ENCODE results near the gene PHLDB3. TPM values are rescaled to one million over a fixed set of nuclear protein-coding genes. Genes with fewer than 3 reads are reported as not detected.
"Not testable (repeated sequence)": the region's sequence is repeated elsewhere in the genome, so short reads cannot be mapped to it uniquely, and the experiment has no call there.

PHLDB3 gene
- total RNA-seq (10.7 TPM), polyA plus RNA-seq (12.4 TPM)

DNA sequence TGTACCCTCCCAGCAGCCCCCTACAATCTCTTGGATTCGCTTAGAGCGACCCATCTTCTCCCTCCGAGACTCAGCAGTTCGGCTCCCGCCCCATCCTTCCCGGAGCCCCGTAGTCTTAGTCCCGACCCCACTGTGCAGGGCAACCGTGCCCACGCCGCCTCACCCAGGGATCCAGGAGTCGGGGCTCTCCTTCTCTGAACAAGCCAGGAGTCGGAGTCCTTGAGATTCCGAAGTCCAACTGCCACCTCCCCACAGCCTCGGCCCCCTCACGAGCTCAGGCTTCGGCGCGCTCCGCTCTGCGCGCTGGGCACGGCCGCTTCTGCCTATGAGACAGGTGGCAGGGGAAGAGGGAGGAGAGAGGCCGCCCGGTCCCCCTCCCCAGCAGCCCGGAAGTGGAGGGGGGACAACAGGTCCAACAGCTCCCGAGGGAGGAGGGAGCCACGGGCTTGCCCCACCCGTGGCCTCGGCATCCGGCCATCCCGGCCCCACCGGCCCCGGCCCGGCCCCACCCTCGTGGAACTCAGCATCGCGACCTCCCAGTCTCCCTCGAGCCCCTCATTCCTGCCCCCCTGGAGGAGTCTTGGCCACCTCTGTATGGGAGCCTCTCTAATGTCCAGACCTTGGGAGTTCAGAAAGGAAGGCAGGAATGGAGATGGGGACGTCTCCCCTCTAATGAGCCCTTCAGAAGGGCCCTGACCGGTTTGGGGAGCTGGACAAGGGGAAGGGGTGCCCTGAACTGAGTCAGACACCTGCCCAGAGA is at the start of gene PHLDB3:
Gene PHLDB3 (minus strand): TSS at position 321 of the 760 bp plus-strand sequence. CDS start 628 bp downstream, outside the sequence.
- WGBS, result 3% methylated on average over 42 of the region's 42 CpGs
- Histone ChIP-seq H3K36me3 (ENCODE audit: insufficient read depth) (peaks cover 2% of the 10 kb centered on the region), H3K27ac (ENCODE audit: low read depth) (peak within 1 kb of the TSS; percentile 89), H3K4me3 (ENCODE audit: low read depth, low read length) (peak within 1 kb of the TSS; percentile 62), H3K4me1 (ENCODE audit: insufficient read depth) (no peaks in the 10 kb centered on the region)
- no peak for DNase-seq (ENCODE audit: extremely low spot score)

DNA sequence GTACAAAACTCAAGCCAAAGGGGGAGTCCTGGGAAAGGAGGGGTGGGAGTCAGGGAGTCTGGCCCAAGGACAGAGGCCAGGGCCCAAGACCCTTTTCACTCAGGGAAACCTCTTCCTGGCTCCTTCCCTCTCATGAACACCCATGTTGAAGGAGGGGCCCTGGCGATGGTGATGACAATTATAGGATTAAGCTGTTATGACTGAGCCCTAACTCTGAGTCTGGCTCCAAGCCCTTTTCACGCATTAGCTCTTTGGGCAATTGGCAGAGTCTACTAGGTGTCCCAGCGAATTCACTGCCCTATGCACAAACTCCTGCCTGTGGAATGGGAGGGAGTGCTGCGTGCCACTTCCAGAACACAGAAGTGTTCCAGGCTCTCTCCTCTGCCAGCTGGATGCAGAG is 49.1 kb upstream of the PHLDB3 start:
- no peaks in the 10 kb centered on the region for H3K4me1 ChIP-seq (ENCODE audit: insufficient read depth)
- H3K4me3 ChIP-seq (ENCODE audit: low read depth, low read length), result no peak overlapping the region
- DNase-seq (ENCODE audit: extremely low spot score), result no peak
- H3K27ac ChIP-seq (ENCODE audit: low read depth), result no peak overlapping the region
- WGBS, result 74% methylated on average over 4 of the region's 4 CpGs
- H3K36me3 ChIP-seq (ENCODE audit: insufficient read depth), result peaks cover 5% of the 10 kb centered on the region

DNA sequence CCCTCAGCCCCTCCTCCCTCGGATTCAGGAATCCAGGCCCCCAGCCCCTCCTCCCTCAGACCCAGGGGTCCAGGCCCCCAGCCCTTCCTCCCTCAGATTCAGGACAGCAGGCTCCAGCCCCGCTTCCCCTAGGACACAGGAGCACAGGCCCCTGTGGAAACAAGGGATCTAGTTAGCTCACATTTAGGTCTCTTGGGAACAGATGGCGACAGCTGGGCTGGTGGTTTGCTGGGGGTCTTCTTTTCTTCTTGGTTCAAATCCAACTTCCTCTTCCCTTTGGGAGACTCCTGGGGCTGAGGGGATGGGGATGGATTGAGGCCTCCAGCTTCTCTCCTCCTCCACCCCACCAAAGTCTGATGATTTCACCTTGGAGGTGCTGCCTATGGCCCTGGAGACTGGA is 48.1 kb upstream of the PHLDB3 start:
- H3K27ac ChIP-seq (ENCODE audit: low read depth), result no peak overlapping the region
- 70% methylated on average over 3 of the region's 3 CpGs for WGBS
- no peaks in the 10 kb centered on the region for H3K4me1 ChIP-seq (ENCODE audit: insufficient read depth)
- H3K36me3 ChIP-seq (ENCODE audit: insufficient read depth), result peaks cover 5% of the 10 kb centered on the region
- H3K4me3 ChIP-seq (ENCODE audit: low read depth, low read length), result no peak overlapping the region
- DNase-seq (ENCODE audit: extremely low spot score), result no peak

DNA sequence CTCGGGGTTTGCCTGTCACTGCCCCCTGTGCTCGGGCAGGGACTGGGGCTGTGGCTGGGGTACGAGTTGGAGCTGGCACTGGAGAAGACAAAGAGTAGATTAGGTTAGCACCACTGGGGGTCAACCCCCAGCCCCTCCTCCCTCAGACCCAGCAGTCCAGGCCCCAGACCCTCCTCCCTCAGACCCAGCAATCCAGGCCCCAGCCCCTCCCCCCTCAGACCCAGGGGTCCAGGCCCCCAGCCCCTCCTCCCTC is 47.6 kb upstream of the PHLDB3 start:
- no peak overlapping the region for H3K27ac ChIP-seq (ENCODE audit: low read depth)
- H3K36me3 ChIP-seq (ENCODE audit: insufficient read depth), result peaks cover 5% of the 10 kb centered on the region

DNA sequence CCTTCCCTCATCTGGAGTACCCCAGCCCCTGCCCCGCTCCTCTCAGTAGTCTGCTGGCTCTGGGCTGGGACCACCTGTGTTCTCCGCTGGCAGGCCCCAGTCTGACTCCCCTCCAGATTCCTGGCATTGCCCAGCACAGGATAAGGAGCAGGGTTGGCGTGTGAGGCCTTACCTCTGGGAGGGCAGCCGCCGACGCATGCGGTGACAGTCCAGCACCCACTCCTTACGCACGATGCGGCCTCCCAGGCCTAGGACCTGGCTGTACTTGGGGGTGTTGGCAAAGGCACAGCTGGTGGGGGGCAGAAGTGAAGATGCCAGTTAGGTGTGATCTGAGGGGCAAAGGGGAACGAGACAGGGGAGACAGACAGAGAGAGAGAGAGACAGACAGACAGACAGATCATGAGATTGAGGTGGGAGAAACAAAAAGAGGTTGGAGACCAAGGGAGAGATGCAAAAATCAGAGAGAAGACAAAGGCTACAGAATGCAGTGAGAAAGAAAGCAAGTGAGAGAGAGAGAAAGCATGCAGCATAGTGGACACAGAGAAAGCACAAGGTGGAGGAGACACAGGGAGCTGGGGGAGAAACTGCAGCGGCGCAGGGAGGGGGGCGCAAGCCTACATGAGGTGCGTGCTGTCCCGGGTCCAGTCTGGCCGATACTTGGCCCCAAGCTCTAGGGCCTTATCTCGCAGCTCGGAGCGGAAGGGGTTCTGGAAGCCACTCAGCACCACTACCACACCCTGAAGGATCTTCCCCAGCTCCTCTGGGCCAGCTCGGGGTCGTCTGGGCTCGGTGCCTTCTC is 47.1 kb upstream of the PHLDB3 start:
- WGBS, result 91% methylated on average over 23 of the region's 23 CpGs

More for the DNA sequence above, 47.6 kb upstream of the PHLDB3 start:
- no peaks in the 10 kb centered on the region for H3K4me1 ChIP-seq (ENCODE audit: insufficient read depth)
- H3K4me3 ChIP-seq (ENCODE audit: low read depth, low read length), result no peak overlapping the region
- WGBS, result 79% methylated on average over 3 of the region's 3 CpGs
- no peak for DNase-seq (ENCODE audit: extremely low spot score)

DNA sequence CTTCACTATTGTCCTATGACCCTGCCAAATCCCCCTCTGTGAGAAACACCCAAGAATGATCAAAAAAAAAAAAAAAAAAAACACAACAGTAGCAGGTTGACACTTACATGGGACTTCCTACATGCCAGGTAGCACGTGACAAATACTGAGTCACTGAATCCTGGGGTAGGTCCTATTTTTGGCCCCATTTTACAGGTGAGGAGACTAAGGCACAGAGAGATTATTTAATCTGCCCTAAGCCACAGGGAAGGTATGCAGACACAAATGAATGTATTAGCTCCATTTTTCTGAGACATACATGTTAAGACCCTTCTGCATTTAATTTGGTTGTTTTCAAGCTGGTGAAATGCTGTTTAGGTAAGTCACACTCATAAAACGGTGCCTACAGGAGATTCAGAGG is 44.2 kb upstream of the PHLDB3 start:
- WGBS, result 88% methylated on average over 2 of the region's 2 CpGs
- H3K4me3 ChIP-seq (ENCODE audit: low read depth, low read length), result no peak overlapping the region
- H3K4me1 ChIP-seq (ENCODE audit: insufficient read depth), result no peaks in the 10 kb centered on the region
- no peak for DNase-seq (ENCODE audit: extremely low spot score)
- no peak overlapping the region for H3K27ac ChIP-seq (ENCODE audit: low read depth)
- peaks cover 8% of the 10 kb centered on the region for H3K36me3 ChIP-seq (ENCODE audit: insufficient read depth)

More for the DNA sequence above, 47.1 kb upstream of the PHLDB3 start:
- H3K4me3 ChIP-seq (ENCODE audit: low read depth, low read length), result no peak overlapping the region
- no peak overlapping the region for H3K27ac ChIP-seq (ENCODE audit: low read depth)
- no peak for DNase-seq (ENCODE audit: extremely low spot score)
- peaks cover 5% of the 10 kb centered on the region for H3K36me3 ChIP-seq (ENCODE audit: insufficient read depth)
- no peaks in the 10 kb centered on the region for H3K4me1 ChIP-seq (ENCODE audit: insufficient read depth)

DNA sequence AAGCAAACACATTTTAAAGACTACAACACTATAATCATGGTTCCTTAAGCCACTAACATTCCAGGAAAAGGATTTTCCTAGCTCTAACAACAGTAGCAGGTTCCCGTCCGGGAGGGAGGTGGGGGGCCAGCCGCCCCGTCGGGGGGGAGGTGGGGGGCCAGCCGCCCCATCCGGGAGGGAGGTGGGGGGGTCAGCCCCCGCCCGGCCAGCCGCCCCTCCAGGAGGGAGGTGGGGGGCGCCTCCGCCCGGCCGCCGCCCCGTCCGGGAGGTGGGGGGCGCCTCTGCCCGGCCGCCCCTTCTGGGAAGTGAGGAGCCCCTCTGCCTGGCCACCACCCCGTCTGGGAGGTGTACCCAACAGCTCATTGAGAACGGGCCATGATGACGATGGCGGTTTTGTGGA is 43.4 kb upstream of the PHLDB3 start:
- peaks cover 11% of the 10 kb centered on the region for H3K36me3 ChIP-seq (ENCODE audit: insufficient read depth)
- not testable (repeated sequence) for H3K4me1 ChIP-seq (ENCODE audit: insufficient read depth); H3K27ac ChIP-seq (ENCODE audit: low read depth); H3K4me3 ChIP-seq (ENCODE audit: low read depth, low read length); DNase-seq (ENCODE audit: extremely low spot score)
- 87% methylated on average over 18 of the region's 24 CpGs for WGBS

DNA sequence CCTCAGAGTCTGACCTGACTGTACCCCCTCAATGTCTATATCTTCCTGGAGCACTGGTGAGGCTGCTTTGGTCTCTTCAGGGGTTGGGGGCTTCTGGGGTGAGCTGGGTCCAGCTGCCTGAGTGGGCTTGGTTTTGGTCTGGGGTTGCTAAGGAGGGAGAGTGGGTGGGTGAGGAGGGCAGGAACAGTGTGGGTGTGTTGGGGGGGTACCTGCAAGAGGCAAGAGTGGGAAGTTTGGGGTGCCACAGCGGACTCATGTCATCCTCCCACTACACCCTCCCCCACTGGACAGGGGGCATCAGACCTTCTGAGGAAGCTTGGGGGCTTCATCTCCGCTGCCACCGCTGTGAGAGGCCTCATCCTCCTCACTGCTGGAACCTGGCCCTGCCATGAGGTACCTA is 42.0 kb upstream of the PHLDB3 start:
- DNase-seq (ENCODE audit: extremely low spot score), result no peak
- H3K4me1 ChIP-seq (ENCODE audit: insufficient read depth), result no peaks in the 10 kb centered on the region
- peaks cover 11% of the 10 kb centered on the region for H3K36me3 ChIP-seq (ENCODE audit: insufficient read depth)
- no peak overlapping the region for H3K27ac ChIP-seq (ENCODE audit: low read depth)
- no peak overlapping the region for H3K4me3 ChIP-seq (ENCODE audit: low read depth, low read length)
- WGBS, result 98% methylated on average over 3 of the region's 3 CpGs

DNA sequence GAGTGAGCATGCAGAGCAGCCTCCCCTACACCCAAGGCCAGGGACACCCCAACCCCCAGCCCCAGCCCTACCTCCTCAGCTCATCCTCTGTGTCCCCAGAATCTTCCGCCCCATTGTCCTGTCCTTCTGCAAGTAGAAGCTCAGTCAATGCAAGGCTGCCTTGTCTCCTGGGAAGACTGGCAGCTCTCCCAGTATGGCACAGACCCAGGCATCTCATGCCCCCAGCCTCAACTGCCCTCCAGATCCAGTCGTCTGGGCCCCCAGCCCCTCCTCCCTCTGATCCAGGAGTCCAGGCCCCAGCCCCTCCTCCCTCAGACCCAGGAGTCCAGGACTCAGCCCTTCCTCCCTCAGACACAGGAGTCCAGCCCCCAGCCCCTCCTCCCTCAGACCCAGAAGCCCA is 41.4 kb upstream of the PHLDB3 start:
- no peaks in the 10 kb centered on the region for H3K4me1 ChIP-seq (ENCODE audit: insufficient read depth)
- H3K27ac ChIP-seq (ENCODE audit: low read depth), result no peak overlapping the region
- DNase-seq (ENCODE audit: extremely low spot score), result no peak
- peaks cover 11% of the 10 kb centered on the region for H3K36me3 ChIP-seq (ENCODE audit: insufficient read depth)
- 69% methylated on average over 2 of the region's 2 CpGs for WGBS
- no peak overlapping the region for H3K4me3 ChIP-seq (ENCODE audit: low read depth, low read length)

DNA sequence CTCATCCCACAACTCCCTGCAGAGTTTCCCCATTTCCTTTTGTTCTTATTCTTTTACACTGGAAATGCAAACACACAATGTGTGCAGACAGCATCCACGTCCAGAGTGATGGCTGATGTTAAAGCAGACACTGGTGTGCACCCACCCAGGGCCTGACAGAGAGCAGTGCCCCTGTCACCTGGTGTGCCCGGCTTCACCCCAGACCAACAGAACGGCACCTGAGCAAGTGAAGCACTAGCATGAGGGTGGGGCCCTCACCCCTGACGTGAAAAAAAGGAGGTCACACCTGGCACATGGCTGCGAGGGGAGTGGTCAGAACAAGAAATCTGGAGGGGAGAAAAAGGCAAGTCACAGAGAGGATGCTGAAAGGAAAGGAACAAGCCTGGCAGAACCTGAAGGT is 40.7 kb upstream of the PHLDB3 start:
- 93% methylated on average over 5 of the region's 5 CpGs for WGBS
- no peak for DNase-seq (ENCODE audit: extremely low spot score)
- Histone ChIP-seq H3K27ac (ENCODE audit: low read depth) (no peak overlapping the region), H3K4me3 (ENCODE audit: low read depth, low read length) (no peak overlapping the region), H3K36me3 (ENCODE audit: insufficient read depth) (peaks cover 6% of the 10 kb centered on the region), H3K4me1 (ENCODE audit: insufficient read depth) (no peaks in the 10 kb centered on the region)

DNA sequence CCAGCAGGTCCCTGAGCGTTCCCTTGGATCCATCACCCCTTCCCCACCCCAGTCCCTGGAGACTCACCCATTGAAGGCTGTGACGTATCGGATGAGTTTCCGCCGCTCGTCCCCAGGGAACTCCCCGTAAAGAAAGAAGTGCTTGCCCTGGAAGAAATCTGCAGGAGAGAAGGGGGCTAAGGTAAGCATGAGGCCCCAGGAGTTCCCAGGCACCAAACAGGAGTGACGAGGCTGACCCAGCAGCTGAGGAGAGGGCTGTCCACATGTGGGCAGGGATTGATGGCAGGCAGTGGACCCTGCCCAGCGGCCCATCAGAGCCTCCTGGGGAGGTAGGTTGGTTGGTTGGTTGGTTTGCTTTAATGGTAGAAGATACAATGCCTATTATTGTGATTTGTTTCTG is 39.5 kb upstream of the PHLDB3 start:
- Histone ChIP-seq H3K36me3 (ENCODE audit: insufficient read depth) (peaks cover 6% of the 10 kb centered on the region), H3K27ac (ENCODE audit: low read depth) (no peak overlapping the region), H3K4me3 (ENCODE audit: low read depth, low read length) (no peak overlapping the region), H3K4me1 (ENCODE audit: insufficient read depth) (no peaks in the 10 kb centered on the region)
- DNase-seq (ENCODE audit: extremely low spot score), result no peak
- 96% methylated on average over 9 of the region's 9 CpGs for WGBS

DNA sequence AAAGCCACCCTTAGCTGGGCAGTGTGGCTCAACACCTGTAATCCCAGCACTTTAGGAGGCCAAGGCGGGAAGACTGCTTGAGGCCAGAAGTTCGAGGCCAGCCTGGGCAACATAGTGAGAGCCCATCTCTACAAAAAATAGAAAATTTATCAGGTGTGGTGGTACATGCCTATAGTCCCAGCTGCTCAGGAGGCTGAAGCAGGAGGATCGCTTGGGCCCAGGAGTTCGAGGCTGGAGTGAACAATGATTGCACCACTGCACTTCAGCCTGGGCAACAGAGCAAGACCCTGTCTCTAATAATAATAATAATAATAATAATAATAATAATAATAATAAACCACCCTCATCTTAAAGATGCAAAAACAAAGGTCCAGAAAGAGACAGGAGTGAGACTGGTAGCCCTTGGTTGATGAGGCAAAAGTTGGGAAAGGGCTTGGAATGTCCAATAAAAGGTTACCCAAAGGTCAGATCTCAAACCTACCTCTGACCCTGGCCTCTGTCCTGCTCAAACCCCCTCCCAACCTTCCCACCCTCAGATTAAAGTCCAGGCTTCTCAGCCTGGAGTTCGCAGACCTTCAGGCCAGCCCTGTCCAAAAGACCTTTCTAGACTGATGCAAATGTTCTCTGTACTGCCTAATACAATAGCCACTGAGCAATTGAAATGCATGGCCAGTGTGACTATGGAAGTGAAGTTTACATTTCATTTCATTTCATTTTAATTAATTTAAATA is 37.5 kb upstream of the PHLDB3 start:
- no peak for DNase-seq (ENCODE audit: extremely low spot score)
- Histone ChIP-seq H3K36me3 (ENCODE audit: insufficient read depth) (peaks cover 6% of the 10 kb centered on the region), H3K4me3 (ENCODE audit: low read depth, low read length) (no peak overlapping the region), H3K4me1 (ENCODE audit: insufficient read depth) (no peaks in the 10 kb centered on the region), H3K27ac (ENCODE audit: low read depth) (no peak overlapping the region)
- 96% methylated on average over 5 of the region's 5 CpGs for WGBS

DNA sequence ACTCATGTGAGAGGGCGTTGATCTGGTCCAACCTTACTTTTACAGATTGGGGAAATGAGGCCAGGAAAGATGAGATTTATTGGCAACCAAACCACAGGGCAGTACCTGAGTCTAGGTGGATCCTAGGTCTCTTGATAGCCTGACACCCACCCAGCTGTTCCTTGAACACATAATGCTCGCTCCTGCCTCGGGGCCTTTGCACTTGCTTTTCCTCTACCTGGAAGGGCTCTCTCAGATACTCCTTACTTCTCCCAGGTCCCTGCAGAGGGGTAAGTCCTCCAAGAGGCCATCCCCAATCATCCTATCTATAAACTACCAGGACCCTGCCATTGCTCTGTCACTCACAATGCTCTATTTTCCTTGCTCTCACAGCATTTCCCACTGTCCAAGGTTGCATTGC is 35.8 kb upstream of the PHLDB3 start:
- no peaks in the 10 kb centered on the region for H3K4me1 ChIP-seq (ENCODE audit: insufficient read depth)
- DNase-seq (ENCODE audit: extremely low spot score), result no peak
- 93% methylated on average over 3 of the region's 3 CpGs for WGBS
- peaks cover 5% of the 10 kb centered on the region for H3K36me3 ChIP-seq (ENCODE audit: insufficient read depth)
- H3K27ac ChIP-seq (ENCODE audit: low read depth), result no peak overlapping the region
- H3K4me3 ChIP-seq (ENCODE audit: low read depth, low read length), result no peak overlapping the region

DNA sequence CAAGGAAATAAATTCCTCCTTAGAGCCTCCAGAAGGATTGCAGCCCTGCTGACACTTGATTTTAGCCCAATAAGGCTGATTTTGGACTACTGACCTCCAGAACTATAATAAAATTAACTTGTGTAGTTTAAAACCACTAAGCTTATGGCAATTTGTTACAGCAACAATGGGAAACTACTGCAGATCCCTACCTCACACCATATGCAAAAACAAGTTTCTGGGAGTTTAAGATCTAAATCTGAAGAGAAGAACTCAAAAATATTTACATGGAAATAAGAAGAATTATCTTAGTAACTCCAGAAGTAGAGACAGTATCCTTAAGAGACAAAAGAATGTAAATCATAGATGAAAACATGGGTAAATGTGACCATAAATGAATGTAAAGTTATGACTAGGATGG is 34.4 kb upstream of the PHLDB3 start:
- Histone ChIP-seq H3K36me3 (ENCODE audit: insufficient read depth) (peaks cover 3% of the 10 kb centered on the region), H3K27ac (ENCODE audit: low read depth) (no peak overlapping the region), H3K4me1 (ENCODE audit: insufficient read depth) (no peaks in the 10 kb centered on the region), H3K4me3 (ENCODE audit: low read depth, low read length) (no peak overlapping the region)
- no peak for DNase-seq (ENCODE audit: extremely low spot score)
